NOMO-1 treated with DMSO at 0.1 percent for 48 hours (cell line): Measurements from ENCODE around the gene LAMC2.

ENCODE experiments used
- DNase-seq: peaks from one replicate; lab custom pipeline; 2025; ENCODE audit not compliant: unreplicated experiment; lab: John Stamatoyannopoulos, UW

LAMC2 gene

GRCh38 chr1:183212870-183213269 lies 26.8 kb downstream of the LAMC2 start:
- DNase-seq: no peak

- DNase-seq: no peak
Measured at GRCh38 chr1:183214021-183214970, 28.2 kb downstream of the LAMC2 start.

- no peak for DNase-seq
Measured at GRCh38 chr1:183215076-183215720, 29.1 kb downstream of the LAMC2 start.

- DNase-seq: no peak
Measured at GRCh38 chr1:183215936-183216335, 29.9 kb downstream of the LAMC2 start.

GRCh38 chr1:183218027-183218618 lies 32.1 kb downstream of the LAMC2 start:
- DNase-seq: no peak

- DNase-seq: peak; percentile 7
Measured at GRCh38 chr1:183218971-183219615, 33.0 kb downstream of the LAMC2 start.

- DNase-seq: no peak
Measured at GRCh38 chr1:183219616-183220009, 33.5 kb downstream of the LAMC2 start.

GRCh38 chr1:183222909-183223308 lies 36.8 kb downstream of the LAMC2 start:
- DNase-seq: no peak

- DNase-seq: no peak
Measured at GRCh38 chr1:183223467-183223866, 37.4 kb downstream of the LAMC2 start.

GRCh38 chr1:183226361-183226760 lies 40.3 kb downstream of the LAMC2 start:
- DNase-seq: no peak

GRCh38 chr1:183226963-183227362 lies 40.9 kb downstream of the LAMC2 start:
- no peak for DNase-seq

- DNase-seq: peak; percentile 21
Measured at GRCh38 chr1:183227422-183228346, 41.6 kb downstream of the LAMC2 start.

- DNase-seq: no peak
Measured at GRCh38 chr1:183228347-183229220, 42.5 kb downstream of the LAMC2 start.

GRCh38 chr1:183230413-183230812 lies 44.3 kb downstream of the LAMC2 start:
- no peak for DNase-seq

GRCh38 chr1:183231545-183231944 lies 45.5 kb downstream of the LAMC2 start:
- no peak for DNase-seq

- DNase-seq: no peak
Measured at GRCh38 chr1:183233113-183233512, 47.0 kb downstream of the LAMC2 start.

- no peak for DNase-seq
Measured at GRCh38 chr1:183234660-183235476, 48.8 kb downstream of the LAMC2 start.

- no peak for DNase-seq
Measured at GRCh38 chr1:183235503-183235902, 49.4 kb downstream of the LAMC2 start.
